Measurements from ENCODE around the gene ITGA3.

- no peak for TF ChIP-seq CTCF (IDR thresholded peaks at IDR 0.05)
- TF ChIP-seq POLR2A (IDR thresholded peaks at IDR 0.05), result no peak
Measured at GRCh38 chr17:50070908-50071680, 15.2 kb downstream of the ITGA3 start.

Data from testis (tissue), 2 donors.